SH-SY5Y (cell line): Measurements from ENCODE around the gene QRSL1.

Source experiments
- GATA2 ChIP-seq: IDR thresholded peaks from 2 replicates; pipeline ENCODE4 v1.6.1; 2011; ENCODE audit warnings: mild to moderate bottlenecking, low read depth, low read length
- GATA3 ChIP-seq: IDR thresholded peaks from 2 replicates; pipeline ENCODE4 v1.6.1; 2011; ENCODE audit warnings: low read depth, mild to moderate bottlenecking, low read length, moderate library complexity

DNA sequence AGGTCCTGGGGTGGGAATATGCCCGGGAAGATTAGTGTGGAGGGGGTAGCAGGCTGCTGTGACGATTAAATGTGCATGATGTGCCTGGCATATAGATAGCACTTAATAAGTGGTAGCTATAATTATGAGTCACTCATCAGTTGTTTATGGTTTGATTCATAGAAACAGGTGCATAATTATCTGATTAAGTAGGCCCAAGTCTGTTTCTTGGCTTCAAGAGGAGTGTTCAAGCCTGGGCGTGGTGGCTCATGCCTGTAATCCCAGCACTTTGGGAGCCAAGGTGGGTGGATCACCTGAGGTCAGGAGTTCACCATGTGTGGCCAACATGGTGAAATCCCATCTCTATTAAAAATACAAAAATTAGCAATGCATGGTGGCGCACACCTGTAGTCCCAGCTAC lies 74.9 kb downstream of the QRSL1 start:
- TF ChIP-seq GATA3, result no peak
- TF ChIP-seq GATA2, result no peak
